Uterus (tissue), 2 donors: ENCODE results near the gene LFNG.

ENCODE experiments used
- POLR2A ChIP-seq, 2 donors: fragments of 450-650 bp; IDR thresholded peaks; one replicate each; pipeline ENCODE4 v1.6.1; 2016; ENCODE audit warnings: antibody characterized with exemption in 2 of 2, mild to moderate bottlenecking in 1 of 2, moderate library complexity in 1 of 2
- TF ChIP-seq, protein P1 (sequence below), 4 experiments: fragments of 200-600 bp in 2 of 4; fragments of 450-650 bp in 2 of 4; sonication (generic) in 2 of 4; IDR thresholded peaks; one replicate each; pipeline ENCODE4 v1.5.1; 2016 to 2019; ENCODE audit warnings: antibody characterized with exemption in 4 of 4, mild to moderate bottlenecking in 2 of 4, moderate library complexity in 1 of 4

DNA sequence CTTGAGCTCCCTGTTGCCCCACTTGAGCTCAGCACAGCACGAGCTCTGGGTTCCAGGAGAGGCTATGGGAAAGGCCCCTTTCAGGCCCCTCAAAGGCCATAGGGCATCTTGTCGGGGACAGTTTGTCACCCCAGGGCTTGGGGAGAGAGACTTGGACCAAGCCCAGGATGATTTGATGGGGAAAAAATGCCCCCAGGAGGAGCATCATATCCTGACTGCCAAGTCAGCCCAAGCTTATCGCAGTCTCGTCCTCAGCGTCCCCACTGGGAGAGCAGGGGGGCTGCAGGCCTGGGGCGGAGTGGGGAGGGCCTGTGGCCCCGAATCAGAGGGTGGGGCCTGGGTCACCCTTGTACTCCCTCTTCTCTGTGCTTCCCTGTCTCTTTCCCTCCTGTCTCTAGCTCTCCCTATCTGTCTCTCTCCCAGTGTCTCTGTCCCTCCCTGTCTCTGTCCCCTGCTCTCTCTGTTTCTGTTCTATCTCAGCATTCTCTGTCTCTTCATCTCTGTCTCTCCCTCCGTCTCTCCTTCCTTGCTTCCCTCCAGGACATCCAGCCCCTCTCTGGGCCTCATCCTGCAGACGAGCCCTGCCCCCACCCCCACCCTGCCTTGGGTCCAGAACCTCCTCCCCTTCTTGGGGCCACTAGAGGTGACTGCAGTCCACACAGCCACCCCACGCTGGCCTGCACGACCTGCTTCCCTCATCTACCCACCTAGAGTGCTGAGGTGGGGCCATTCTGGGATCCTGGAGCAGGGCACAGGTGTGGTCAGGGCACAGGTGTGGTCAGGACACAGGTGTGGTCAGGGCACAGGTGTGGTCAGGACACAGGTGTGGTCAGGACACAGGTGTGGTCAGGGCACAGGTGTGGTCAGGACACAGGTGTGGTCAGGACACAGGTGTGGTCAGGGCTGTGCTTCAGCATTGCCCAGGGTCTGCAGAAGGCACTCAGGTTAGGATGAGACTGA is 26.1 kb upstream of the LFNG start:
- TF ChIP-seq, protein P1, sequence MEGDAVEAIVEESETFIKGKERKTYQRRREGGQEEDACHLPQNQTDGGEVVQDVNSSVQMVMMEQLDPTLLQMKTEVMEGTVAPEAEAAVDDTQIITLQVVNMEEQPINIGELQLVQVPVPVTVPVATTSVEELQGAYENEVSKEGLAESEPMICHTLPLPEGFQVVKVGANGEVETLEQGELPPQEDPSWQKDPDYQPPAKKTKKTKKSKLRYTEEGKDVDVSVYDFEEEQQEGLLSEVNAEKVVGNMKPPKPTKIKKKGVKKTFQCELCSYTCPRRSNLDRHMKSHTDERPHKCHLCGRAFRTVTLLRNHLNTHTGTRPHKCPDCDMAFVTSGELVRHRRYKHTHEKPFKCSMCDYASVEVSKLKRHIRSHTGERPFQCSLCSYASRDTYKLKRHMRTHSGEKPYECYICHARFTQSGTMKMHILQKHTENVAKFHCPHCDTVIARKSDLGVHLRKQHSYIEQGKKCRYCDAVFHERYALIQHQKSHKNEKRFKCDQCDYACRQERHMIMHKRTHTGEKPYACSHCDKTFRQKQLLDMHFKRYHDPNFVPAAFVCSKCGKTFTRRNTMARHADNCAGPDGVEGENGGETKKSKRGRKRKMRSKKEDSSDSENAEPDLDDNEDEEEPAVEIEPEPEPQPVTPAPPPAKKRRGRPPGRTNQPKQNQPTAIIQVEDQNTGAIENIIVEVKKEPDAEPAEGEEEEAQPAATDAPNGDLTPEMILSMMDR (IDR thresholded peaks at IDR 0.05) = no peak
- no peak for TF ChIP-seq POLR2A (IDR thresholded peaks at IDR 0.05)
